HEK293 (cell line): Measurements from ENCODE around the gene ACBD3.

Experiments
- CTCF ChIA-PET: fragments of 350-600 bp; formaldehyde crosslinking; extraction: SDS; loops from one replicate; lab custom pipeline; 2021; ENCODE audit warnings: antibody characterized with exemption; lab: Yijun Ruan, JAX
- POLR2A ChIA-PET: fragments of 300-600 bp; formaldehyde crosslinking; extraction: SDS; loops from one replicate; lab custom pipeline; 2020; ENCODE audit warnings: antibody characterized with exemption, inconsistent platforms; lab: Yijun Ruan, JAX
- H3K27ac ChIP-seq: fragments of 200-500 bp; sonication (Bioruptor generic); 2 replicates; pipeline ENCODE4 v1.5.1; 2014; ENCODE audit warnings: low read depth, low read length, control low read depth, inconsistent platforms; ENCODE audit errors: extremely low read depth
- H3K36me3 ChIP-seq, 2 experiments: fragments of 200-500 bp in 1 of 2; sonication (Bioruptor generic) in 1 of 2; 1 replicate in 1 of 2; 2 replicates in 1 of 2; pipeline ENCODE4 v1.5.1; 2014 to 2017; ENCODE audit warnings: inconsistent platforms in 2 of 2, low read length in 2 of 2; ENCODE audit not compliant: control insufficient read depth in 2 of 2, insufficient read depth in 1 of 2
- H3K4me1 ChIP-seq: fragments of 200-500 bp; sonication (Bioruptor generic); 2 replicates; pipeline ENCODE4 v1.5.1; 2014; ENCODE audit warnings: mild to moderate bottlenecking, low read length, inconsistent platforms; ENCODE audit not compliant: control insufficient read depth, insufficient read depth
- H3K4me3 ChIP-seq: 2 replicates; pipeline ENCODE4 v1.5.1; 2011; ENCODE audit warnings: low read depth, mild to moderate bottlenecking, control low read depth, low read length, moderate library complexity
- H3K9me3 ChIP-seq: fragments of 200-500 bp; sonication (Bioruptor generic); 2 replicates; pipeline ENCODE4 v1.5.1; 2014; ENCODE audit warnings: low read depth, low read length, inconsistent platforms; ENCODE audit not compliant: control insufficient read depth, insufficient read depth
- HIC1 ChIP-seq: fragments of 450-650 bp; formaldehyde crosslinking; IDR thresholded peaks from 2 replicates; pipeline ENCODE4 v1.5.1; 2016; ENCODE audit warnings: missing biosample characterization, missing genetic modification characterization
- KLF1 ChIP-seq: fragments of 450-650 bp; formaldehyde crosslinking; IDR thresholded peaks from 2 replicates; pipeline ENCODE4 v1.5.1; 2016; ENCODE audit warnings: missing biosample characterization, missing genetic modification characterization
- KLF16 ChIP-seq: fragments of 450-650 bp; formaldehyde crosslinking; IDR thresholded peaks from 2 replicates; pipeline ENCODE4 v1.5.1; 2017; ENCODE audit warnings: missing biosample characterization, missing genetic modification characterization
- MYNN ChIP-seq: fragments of 450-650 bp; formaldehyde crosslinking; IDR thresholded peaks from 2 replicates; pipeline ENCODE4 v1.5.1; 2016; ENCODE audit warnings: missing biosample characterization, missing genetic modification characterization, borderline replicate concordance
- SCRT2 ChIP-seq: fragments of 450-650 bp; formaldehyde crosslinking; IDR thresholded peaks from 2 replicates; pipeline ENCODE4 v1.5.1; 2016; ENCODE audit warnings: missing biosample characterization, missing genetic modification characterization
- SP2 ChIP-seq: fragments of 450-650 bp; formaldehyde crosslinking; IDR thresholded peaks from 2 replicates; pipeline ENCODE4 v1.5.1; 2016; ENCODE audit warnings: missing biosample characterization, missing genetic modification characterization
- SP7 ChIP-seq: fragments of 450-650 bp; formaldehyde crosslinking; IDR thresholded peaks from 2 replicates; pipeline ENCODE4 v1.5.1; 2016; ENCODE audit warnings: missing biosample characterization, missing genetic modification characterization
- YY1 ChIP-seq: fragments of 450-650 bp; formaldehyde crosslinking; IDR thresholded peaks from 2 replicates; pipeline ENCODE4 v1.5.1; 2018; ENCODE audit warnings: missing biosample characterization, missing genetic modification characterization
- ZBTB20 ChIP-seq: fragments of 450-650 bp; formaldehyde crosslinking; IDR thresholded peaks from 2 replicates; pipeline ENCODE4 v1.5.1; 2016; ENCODE audit warnings: missing biosample characterization, missing genetic modification characterization
- ZBTB8A ChIP-seq: fragments of 450-650 bp; formaldehyde crosslinking; IDR thresholded peaks from 2 replicates; pipeline ENCODE4 v1.5.1; 2016; ENCODE audit warnings: missing biosample characterization, missing genetic modification characterization
- ZFHX2 ChIP-seq: fragments of 450-650 bp; formaldehyde crosslinking; conservative IDR thresholded peaks from 2 replicates; pipeline ENCODE4 v1.5.1; 2016; ENCODE audit warnings: missing biosample characterization, missing genetic modification characterization
- ZFP37 ChIP-seq: fragments of 450-650 bp; formaldehyde crosslinking; IDR thresholded peaks from 2 replicates; pipeline ENCODE4 v1.5.1; 2016; ENCODE audit warnings: missing biosample characterization, missing genetic modification characterization
- ZIC2 ChIP-seq: fragments of 450-650 bp; formaldehyde crosslinking; IDR thresholded peaks from 2 replicates; pipeline ENCODE4 v1.5.1; 2016; ENCODE audit warnings: missing biosample characterization, missing genetic modification characterization
- ZNF155 ChIP-seq: fragments of 450-650 bp; formaldehyde crosslinking; IDR thresholded peaks from 2 replicates; pipeline ENCODE4 v1.5.1; 2016; ENCODE audit warnings: missing biosample characterization, missing genetic modification characterization
- ZNF16 ChIP-seq: fragments of 450-650 bp; formaldehyde crosslinking; IDR thresholded peaks from 2 replicates; pipeline ENCODE4 v1.5.1; 2016; ENCODE audit warnings: low read depth, missing biosample characterization, missing genetic modification characterization
- ZNF311 ChIP-seq: fragments of 450-650 bp; formaldehyde crosslinking; IDR thresholded peaks from 2 replicates; pipeline ENCODE4 v1.5.1; 2017; ENCODE audit warnings: missing biosample characterization, missing genetic modification characterization, borderline replicate concordance
- ZNF335 ChIP-seq: fragments of 450-650 bp; formaldehyde crosslinking; conservative IDR thresholded peaks from 2 replicates; pipeline ENCODE4 v1.5.1; 2016; ENCODE audit warnings: missing biosample characterization, missing genetic modification characterization
- ZNF341 ChIP-seq: fragments of 450-650 bp; formaldehyde crosslinking; IDR thresholded peaks from 2 replicates; pipeline ENCODE4; 2016; ENCODE audit warnings: low read depth, missing biosample characterization, missing genetic modification characterization
- ZNF362 ChIP-seq: fragments of 450-650 bp; formaldehyde crosslinking; IDR thresholded peaks from 2 replicates; pipeline ENCODE4 v1.5.1; 2016; ENCODE audit warnings: missing biosample characterization, missing genetic modification characterization
- ZNF449 ChIP-seq: fragments of 450-650 bp; formaldehyde crosslinking; IDR thresholded peaks from 2 replicates; pipeline ENCODE4 v1.5.1; 2017; ENCODE audit warnings: missing biosample characterization, mild to moderate bottlenecking, missing genetic modification characterization, moderate library complexity
- ZNF560 ChIP-seq: fragments of 450-650 bp; formaldehyde crosslinking; IDR thresholded peaks from 2 replicates; pipeline ENCODE4 v1.5.1; 2017; ENCODE audit warnings: missing biosample characterization, missing genetic modification characterization, borderline replicate concordance
- ZNF571 ChIP-seq: fragments of 450-650 bp; formaldehyde crosslinking; IDR thresholded peaks from 2 replicates; pipeline ENCODE4 v1.5.0; 2017; ENCODE audit warnings: missing biosample characterization, missing genetic modification characterization
- ZNF585B ChIP-seq: fragments of 450-650 bp; formaldehyde crosslinking; IDR thresholded peaks from 2 replicates; pipeline ENCODE4 v1.5.1; 2016; ENCODE audit warnings: missing biosample characterization, missing genetic modification characterization
- ZNF600 ChIP-seq: fragments of 450-650 bp; formaldehyde crosslinking; IDR thresholded peaks from 2 replicates; pipeline ENCODE4 v1.5.1; 2016; ENCODE audit warnings: missing biosample characterization, missing genetic modification characterization
- ZNF624 ChIP-seq: fragments of 450-650 bp; formaldehyde crosslinking; IDR thresholded peaks from 2 replicates; pipeline ENCODE4 v1.5.1; 2017; ENCODE audit warnings: missing biosample characterization, missing genetic modification characterization
- ZNF677 ChIP-seq: fragments of 450-650 bp; IDR thresholded peaks from 2 replicates; pipeline ENCODE4 v1.5.0; 2018; ENCODE audit warnings: missing biosample characterization, mild to moderate bottlenecking, missing genetic modification characterization, moderate library complexity
- ZNF76 ChIP-seq: fragments of 450-650 bp; formaldehyde crosslinking; IDR thresholded peaks from 2 replicates; pipeline ENCODE4; 2016; ENCODE audit warnings: low read depth, missing biosample characterization, missing genetic modification characterization, borderline replicate concordance
- ZNF777 ChIP-seq: fragments of 450-650 bp; formaldehyde crosslinking; IDR thresholded peaks from 2 replicates; pipeline ENCODE4 v1.5.1; 2017; ENCODE audit warnings: missing biosample characterization, missing genetic modification characterization, borderline replicate concordance
- ZNF830 ChIP-seq: fragments of 450-650 bp; IDR thresholded peaks from 2 replicates; pipeline ENCODE4 v1.5.0; 2018; ENCODE audit warnings: missing biosample characterization, missing genetic modification characterization, low read depth, mild to moderate bottlenecking, moderate library complexity
- ZSCAN5A ChIP-seq: fragments of 450-650 bp; formaldehyde crosslinking; IDR thresholded peaks from 2 replicates; pipeline ENCODE4 v1.5.1; 2016; ENCODE audit warnings: missing biosample characterization, missing genetic modification characterization

The ACBD3 gene

GRCh38 chr1:226109829-226110248 is 76.7 kb downstream of the ACBD3 start (continued):
- TF ChIP-seq ZNF449 (tag by site-specific recombination): 0 out of 2 replicates have a peak, but pooled peaks have one; percentile 70
- peak; percentile 72 for TF ChIP-seq SP2 (tag by site-specific recombination)
- TF ChIP-seq ZNF16 (tag by site-specific recombination): no peak
- TF ChIP-seq MYNN (tag by site-specific recombination): no peak
- no peak for TF ChIP-seq ZNF777 (tag by site-specific recombination)
- no peak for TF ChIP-seq HIC1 (tag by site-specific recombination)
- TF ChIP-seq ZNF830 (tag by site-specific recombination): no peak
- peak; percentile 83; the same call in 1 of the 2 replicates for TF ChIP-seq ZBTB8A (tag by site-specific recombination)
- peak; percentile 62 for TF ChIP-seq SP7 (tag by site-specific recombination)
- TF ChIP-seq ZFHX2 (tag by site-specific recombination): no peak

- H3K36me3 ChIP-seq: no peaks in the 10 kb centered on the region
- H3K27ac ChIP-seq: peak overlapping the region; percentile 68
- H3K4me1 ChIP-seq: peaks cover 13% of the 10 kb centered on the region
- peak overlapping the region; percentile 37 for H3K4me3 ChIP-seq
- ChIA-PET CTCF (interaction anchor here (0.5 to 5.0 kb wide), 13 partner anchors 9 to 122 kb away, joined by 3 to 39 read pairs (median 4); no protein-coding TSS in a partner anchor), POLR2A (interaction anchor here (0.8 to 5.0 kb wide), 10 partner anchors 10 to 200 kb away, joined by 3 to 42 read pairs (median 6); partner anchors contain the start of genes H3-3A and LIN9)
- no peaks in the 10 kb centered on the region for H3K9me3 ChIP-seq
- no peak for TF ChIP-seq ZNF677
- 0 out of 2 replicates have a peak, but pooled peaks have one; percentile 5 for TF ChIP-seq ZNF585B
- TF ChIP-seq ZNF335 (tag by site-specific recombination): peak; percentile 80
- no peak for TF ChIP-seq ZNF624 (tag by site-specific recombination)
- no peak for TF ChIP-seq ZNF311
- TF ChIP-seq ZNF560 (tag by site-specific recombination): no peak
- TF ChIP-seq ZNF362 (tag by site-specific recombination): peak; percentile 34; the same call in 1 of the 2 replicates
- TF ChIP-seq ZNF600 (tag by site-specific recombination): peak; percentile 43
- TF ChIP-seq ZSCAN5A: 0 out of 2 replicates have a peak, but pooled peaks have one; percentile 24
- TF ChIP-seq ZBTB20: peak; percentile 93
- peak; percentile 65 for TF ChIP-seq ZIC2
- TF ChIP-seq ZNF76 (tag by site-specific recombination): peak; percentile 59
- peak; percentile 28; the same call in 1 of the 2 replicates for TF ChIP-seq YY1
- peak; percentile 83 for TF ChIP-seq ZNF341
- TF ChIP-seq ZNF155 (tag by site-specific recombination): no peak
- 0 out of 2 replicates have a peak, but pooled peaks have one; percentile 59 for TF ChIP-seq KLF16 (tag by site-specific recombination)
- 0 out of 2 replicates have a peak, but pooled peaks have one; percentile 13 for TF ChIP-seq KLF1
- peak; percentile 43 for TF ChIP-seq SP2 (tag by site-specific recombination)
- TF ChIP-seq ZFHX2 (tag by site-specific recombination): peak; percentile 95
- no peak for TF ChIP-seq ZNF571 (tag by site-specific recombination)
- peak; percentile 69; the same call in 1 of the 2 replicates for TF ChIP-seq ZFP37 (tag by site-specific recombination)
- TF ChIP-seq SCRT2 (tag by site-specific recombination): no peak
These were observed 77.4 kb downstream of the ACBD3 start for GRCh38 chr1:226108935-226109828.
